Natural killer cell treated with Interleukin-12 subunit alpha and Interleukin-12 subunit beta and Interleukin-15 and Interleukin-18, amount 100 ng/mL, for 72 hours (primary cell): ENCODE measurements around the gene ZNF655. TPM values are rescaled to one million over a fixed set of nuclear protein-coding genes. Genes with fewer than 3 reads are reported as not detected.
A peak's percentile ranks its signal among the peaks of the same experiment; 100 is the strongest.
"Not testable (repeated sequence)": the region's sequence is repeated elsewhere in the genome, so short reads cannot be mapped to it uniquely, and the experiment has no call there.

Experiments
- ATAC-seq, 2 donors: fragments of 150-1000 bp; cut with Tn5 transposase in 1 of 2; sonication (Bioruptor Pico), chemical (Tn5 transposase) in 1 of 2; 2 replicates each; pipeline ENCODE4 v1.10.0; 2021
- DNase-seq: peaks from one replicate; pipeline ENCODE4 v3.0.0; 2022; ENCODE audit warnings: low spot score
- H3K27ac Mint-ChIP-seq, 2 donors: 1 replicate in 1 of 2; 2 replicates in 1 of 2; pipeline ENCODE4 v1.8.0; 2022; ENCODE audit warnings: mixed read lengths in 2 of 2, mild to moderate bottlenecking in 1 of 2, moderate library complexity in 1 of 2
- H3K27me3 Mint-ChIP-seq, 2 donors: 1 replicate in 1 of 2; 2 replicates in 1 of 2; pipeline ENCODE4 v1.8.0; 2022; ENCODE audit warnings: mixed read lengths in 2 of 2
- H3K36me3 Mint-ChIP-seq: one replicate; pipeline ENCODE4 v1.8.0; 2022; ENCODE audit warnings: mixed read lengths
- H3K4me1 Mint-ChIP-seq, 2 donors: 1 replicate in 1 of 2; 2 replicates in 1 of 2; pipeline ENCODE4 v1.8.0; 2022; ENCODE audit warnings: low read depth in 2 of 2, mixed read lengths in 2 of 2, mild to moderate bottlenecking in 1 of 2
- H3K4me3 Mint-ChIP-seq: one replicate; pipeline ENCODE4 v1.8.0; 2022; ENCODE audit warnings: mixed read lengths
- H3K9me3 Mint-ChIP-seq: 2 replicates; pipeline ENCODE4 v1.8.0; 2022; ENCODE audit warnings: mixed read lengths
- total RNA-seq, 2 donors: library from RNA; stranded (reverse); gene quantifications; one replicate each; pipeline ENCODE4 v1.2.3, GENCODE V29; 2022

ZNF655 gene
- total RNA-seq, 2 donors from 2014 or later, result 111 to 115 TPM

DNA sequence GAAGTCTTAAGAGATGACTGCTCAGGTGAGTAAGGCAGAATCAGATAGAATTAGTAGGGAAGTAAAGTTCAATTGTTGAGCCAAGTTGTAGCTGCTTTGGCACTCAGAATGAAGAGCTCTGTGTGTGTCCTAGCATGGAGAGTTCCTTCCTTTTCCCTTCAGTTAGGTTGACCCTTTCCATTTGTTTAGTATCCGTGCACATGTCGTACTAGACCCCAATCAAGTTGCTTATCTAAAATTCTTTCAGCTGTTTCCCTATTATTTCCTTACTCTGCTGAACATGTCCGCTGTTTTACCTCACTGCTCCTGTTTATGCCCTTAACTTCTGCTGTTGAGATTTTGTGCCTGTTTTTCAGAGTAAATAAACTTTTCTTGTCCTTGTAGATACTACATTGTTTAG is 13.3 kb downstream of the ZNF655 start:
- no peak for DNase-seq
- H3K4me3 Mint-ChIP-seq, result no peak overlapping the region
- peaks cover 0 to 3% of the 10 kb centered on the region in 2 donors for H3K4me1 Mint-ChIP-seq
- H3K9me3 Mint-ChIP-seq, result no peaks in the 10 kb centered on the region
- peak overlapping the region in 1 of 2 donors; percentile 38 for H3K27ac Mint-ChIP-seq
- no peaks in the 10 kb centered on the region for H3K27me3 Mint-ChIP-seq
- peaks cover 18% of the 10 kb centered on the region for H3K36me3 Mint-ChIP-seq
- ATAC-seq, result no peak

- no peak for ATAC-seq
- Mint-ChIP-seq H3K27ac (peak overlapping the region in 1 of 2 donors; percentile 7), H3K27me3 (no peaks in the 10 kb centered on the region)
Measured at GRCh38 chr7:99573257-99573656, 14.8 kb downstream of the ZNF655 start.

GRCh38 chr7:99576251-99576650 is 17.8 kb downstream of the ZNF655 start:
- no peaks in the 10 kb centered on the region for H3K27me3 Mint-ChIP-seq
- ATAC-seq, result no peak
- H3K4me1 Mint-ChIP-seq, result peaks cover 7 to 19% of the 10 kb centered on the region in 2 donors
- H3K36me3 Mint-ChIP-seq, result peaks cover 17% of the 10 kb centered on the region
- H3K4me3 Mint-ChIP-seq, result no peak overlapping the region
- H3K9me3 Mint-ChIP-seq, result no peaks in the 10 kb centered on the region
- no peak for DNase-seq
- no peak overlapping the region for H3K27ac Mint-ChIP-seq

More at GRCh38 chr7:99573257-99573656, 14.8 kb downstream of the ZNF655 start:
- no peak for DNase-seq
- Mint-ChIP-seq H3K4me3 (no peak overlapping the region), H3K36me3 (peaks cover 18% of the 10 kb centered on the region), H3K4me1 (peaks cover 0 to 5% of the 10 kb centered on the region in 2 donors), H3K9me3 (no peaks in the 10 kb centered on the region)

GRCh38 chr7:99579281-99579955 is 21.0 kb downstream of the ZNF655 start:
- peak overlapping the region; percentile 83 for H3K4me3 Mint-ChIP-seq
- no peaks in the 10 kb centered on the region for H3K27me3 Mint-ChIP-seq
- H3K4me1 Mint-ChIP-seq, result peaks cover 8 to 20% of the 10 kb centered on the region in 2 donors
- H3K27ac Mint-ChIP-seq, result peak overlapping the region in 1 of 2 donors; percentile 27
- no peak for ATAC-seq
- DNase-seq, result no peak
- H3K9me3 Mint-ChIP-seq, result no peaks in the 10 kb centered on the region
- H3K36me3 Mint-ChIP-seq, result no peaks in the 10 kb centered on the region

DNA sequence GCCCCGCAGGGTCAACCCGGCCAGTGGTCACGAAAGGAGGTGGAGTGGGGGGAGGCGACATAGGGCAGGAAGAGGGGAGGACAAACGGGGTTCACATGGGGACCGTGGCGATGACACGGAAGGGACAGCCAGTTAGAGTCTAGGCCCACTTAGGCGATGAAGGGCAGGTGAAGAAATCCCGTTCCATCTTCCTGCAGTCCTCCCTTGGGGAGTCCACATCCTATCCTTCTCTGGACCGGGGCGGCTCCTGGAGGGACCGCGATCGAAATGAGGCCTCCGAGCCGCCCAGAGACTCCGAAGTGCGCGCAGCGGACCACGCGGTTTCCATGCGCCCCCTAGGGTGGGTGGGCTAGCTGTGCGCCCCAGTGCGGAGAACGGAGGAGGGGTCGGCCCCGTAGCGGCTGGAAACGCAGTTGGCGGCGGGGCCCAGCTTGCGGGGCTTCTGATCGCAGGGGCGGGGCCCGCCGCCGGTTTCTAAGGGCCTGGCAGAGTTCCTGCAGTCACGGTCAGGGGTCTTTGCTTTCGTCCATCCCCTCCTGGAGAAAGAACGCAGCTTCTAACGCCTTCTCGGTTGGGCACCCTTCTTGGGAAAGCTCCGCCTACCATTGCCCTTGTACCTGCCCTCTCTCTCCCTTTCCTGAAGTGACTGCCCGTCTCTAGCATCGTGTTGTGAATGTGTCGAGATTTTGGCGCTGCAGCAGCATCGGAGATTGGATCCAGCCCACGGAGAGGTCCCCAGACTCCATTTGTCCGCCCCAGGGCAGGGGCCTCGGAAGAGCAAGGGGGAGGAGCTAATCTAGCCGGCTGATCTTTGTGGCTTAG is 21.7 kb downstream of the ZNF655 start:
- H3K4me1 Mint-ChIP-seq, result peaks cover 8 to 20% of the 10 kb centered on the region in 2 donors
- no peaks in the 10 kb centered on the region for H3K27me3 Mint-ChIP-seq
- no peak for DNase-seq
- H3K9me3 Mint-ChIP-seq, result no peaks in the 10 kb centered on the region
- no peaks in the 10 kb centered on the region for H3K36me3 Mint-ChIP-seq
- peak; percentile 68 to 71 for ATAC-seq
- H3K27ac Mint-ChIP-seq, result peak overlapping the region in 1 of 2 donors; percentile 61
- peak overlapping the region; percentile 83 for H3K4me3 Mint-ChIP-seq

DNA sequence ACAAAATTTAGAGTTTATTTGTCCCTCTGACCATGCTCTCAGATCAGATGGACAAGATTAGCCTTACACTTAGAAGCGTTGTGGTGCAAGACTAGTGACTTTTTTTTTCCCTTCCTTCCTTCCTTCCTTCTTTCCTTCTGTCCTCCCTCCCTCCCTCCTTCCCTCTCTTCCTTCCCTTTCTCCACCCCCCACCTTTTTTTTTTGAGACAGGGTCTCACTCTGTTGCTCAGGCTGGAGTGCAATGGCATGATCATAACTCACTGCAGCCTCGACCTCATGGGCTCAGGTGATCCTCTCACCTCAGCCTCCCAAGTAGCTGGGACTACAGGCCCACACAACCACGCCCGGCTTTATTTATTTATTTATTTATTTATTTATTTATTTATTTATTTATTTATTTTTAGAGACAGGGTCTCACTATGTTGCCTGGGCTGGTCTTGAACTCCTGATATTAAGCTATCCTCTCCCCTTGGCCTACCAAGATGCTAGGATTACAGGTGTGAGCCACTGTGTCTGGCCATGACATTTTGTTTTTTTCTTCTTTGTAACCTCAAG is 22.4 kb downstream of the ZNF655 start:
- H3K36me3 Mint-ChIP-seq, ATAC-seq, H3K9me3 Mint-ChIP-seq, DNase-seq, H3K27me3 Mint-ChIP-seq: not testable (repeated sequence)
- Mint-ChIP-seq H3K4me3 (peak overlapping the region; percentile 83), H3K27ac (peak overlapping the region in 1 of 2 donors; percentile 61), H3K4me1 (peaks cover 8 to 20% of the 10 kb centered on the region in 2 donors)

GRCh38 chr7:99588868-99589267 is 30.4 kb downstream of the ZNF655 start:
- no peak overlapping the region for H3K27ac Mint-ChIP-seq
- ATAC-seq (peak; percentile 7 to 13), DNase-seq (no peak)
- H3K9me3 Mint-ChIP-seq, result no peaks in the 10 kb centered on the region
- H3K36me3 Mint-ChIP-seq, result no peaks in the 10 kb centered on the region
- no peaks in the 10 kb centered on the region for H3K4me1 Mint-ChIP-seq
- H3K4me3 Mint-ChIP-seq, result no peak overlapping the region
- H3K27me3 Mint-ChIP-seq, result peaks cover 0 to 8% of the 10 kb centered on the region in 2 donors

DNA sequence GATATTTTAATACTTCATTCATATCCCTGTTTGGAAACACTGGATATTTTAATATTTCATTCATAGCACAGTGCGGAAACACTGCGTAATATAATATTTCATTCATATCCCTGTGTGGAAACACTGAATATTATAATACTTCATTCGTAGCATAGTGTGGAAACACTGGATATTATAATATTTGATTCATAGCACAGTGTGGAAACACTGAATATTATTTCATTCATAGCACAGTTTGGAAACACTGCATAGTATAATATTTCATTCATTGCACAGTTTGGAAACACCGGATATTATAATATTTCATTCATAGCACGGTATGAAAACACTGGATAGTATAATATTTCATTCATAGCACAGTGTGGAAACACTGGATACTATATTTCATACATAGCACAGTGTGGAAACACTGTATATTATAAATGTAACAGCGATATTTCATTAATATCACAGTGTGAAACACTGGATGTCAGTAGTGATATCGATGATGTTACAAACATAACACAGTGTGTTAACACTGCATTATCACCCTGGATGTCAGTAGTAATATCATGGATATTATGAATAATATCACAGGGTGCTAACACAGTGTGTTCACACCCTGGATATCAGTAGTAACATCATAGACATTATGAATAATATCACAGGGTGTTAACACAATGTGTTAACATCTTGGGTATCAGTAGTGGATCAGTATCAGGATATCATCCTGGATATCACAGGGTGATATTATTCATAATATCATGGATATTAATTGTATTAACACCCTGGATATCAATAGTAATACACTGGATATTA is 36.7 kb downstream of the ZNF655 start:
- no peaks in the 10 kb centered on the region for H3K36me3 Mint-ChIP-seq
- no peaks in the 10 kb centered on the region for H3K27me3 Mint-ChIP-seq
- ATAC-seq (peak; percentile 64 to 84), DNase-seq (no peak)
- no peaks in the 10 kb centered on the region for H3K9me3 Mint-ChIP-seq
- H3K4me1 Mint-ChIP-seq, result no peaks in the 10 kb centered on the region
- no peak overlapping the region for H3K27ac Mint-ChIP-seq
- H3K4me3 Mint-ChIP-seq, result no peak overlapping the region

GRCh38 chr7:99596408-99596955 is 38.0 kb downstream of the ZNF655 start:
- DNase-seq (no peak), ATAC-seq (no peak)
- Mint-ChIP-seq H3K27me3 (no peaks in the 10 kb centered on the region), H3K27ac (no peak overlapping the region), H3K4me1 (no peaks in the 10 kb centered on the region), H3K4me3 (no peak overlapping the region), H3K36me3 (no peaks in the 10 kb centered on the region), H3K9me3 (no peaks in the 10 kb centered on the region)

- no peaks in the 10 kb centered on the region for H3K4me1 Mint-ChIP-seq
- no peak within 1 kb of the TSS for H3K4me3 Mint-ChIP-seq
- no peaks in the 10 kb centered on the region for H3K9me3 Mint-ChIP-seq
- ATAC-seq (peak in 1 of 2 donors; percentile 38), DNase-seq (no peak)
- no peaks in the 10 kb centered on the region for H3K36me3 Mint-ChIP-seq
- H3K27ac Mint-ChIP-seq, result no peak within 1 kb of the TSS
- H3K27me3 Mint-ChIP-seq, result no peaks in the 10 kb centered on the region
Measured at GRCh38 chr7:99597762-99598501, 39.5 kb downstream of the ZNF655 start, which contains the start of gene TMEM225B. Gene TMEM225B, plus strand, starts transcription at chr7:99598267. Its CDS starts 6,122 bp downstream, at chr7:99604389.

DNA sequence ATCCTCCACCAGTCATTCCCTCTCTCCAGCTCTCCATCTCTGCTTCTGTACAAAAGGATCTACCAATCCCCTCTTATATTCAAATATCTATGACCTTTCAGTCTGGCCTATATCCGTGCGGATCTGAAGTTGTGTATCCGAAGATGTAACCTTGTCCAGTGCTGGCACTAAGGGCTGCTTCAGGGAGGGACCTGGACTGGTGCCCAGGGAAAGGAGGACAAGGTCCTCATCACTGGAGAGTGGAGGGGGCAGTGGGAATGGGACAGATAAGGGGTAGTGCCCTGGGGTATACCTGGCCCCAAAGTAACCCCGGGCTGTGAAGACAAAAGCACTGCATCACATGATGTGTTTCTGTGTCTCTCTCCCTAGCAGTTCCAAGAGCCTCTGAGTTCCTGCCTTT is 41.4 kb downstream of the ZNF655 start:
- Mint-ChIP-seq H3K27ac (no peak overlapping the region), H3K36me3 (no peaks in the 10 kb centered on the region), H3K4me1 (no peaks in the 10 kb centered on the region), H3K4me3 (no peak overlapping the region), H3K27me3 (no peaks in the 10 kb centered on the region), H3K9me3 (no peaks in the 10 kb centered on the region)
- ATAC-seq (no peak), DNase-seq (no peak)

GRCh38 chr7:99601656-99602310 is 43.3 kb downstream of the ZNF655 start:
- Mint-ChIP-seq H3K36me3 (no peaks in the 10 kb centered on the region), H3K27ac (no peak overlapping the region), H3K9me3 (no peaks in the 10 kb centered on the region), H3K4me3 (no peak overlapping the region), H3K27me3 (no peaks in the 10 kb centered on the region), H3K4me1 (no peaks in the 10 kb centered on the region)
- no peak for DNase-seq
- no peak for ATAC-seq
